ENCODE data around the gene TAGLN3. TPM values are rescaled to one million over a fixed set of nuclear protein-coding genes. Genes with fewer than 3 reads are reported as not detected.

TAGLN3 gene
- total RNA-seq, 1 donor from 2014 or later = 0.60 TPM

GRCh38 chr3:111963424-111963823, 35.3 kb upstream of the TAGLN3 start:
- H3K36me3 Mint-ChIP-seq = no peaks in the 10 kb centered on the region
- H3K27me3 Mint-ChIP-seq (ENCODE audit: low read depth) = no peaks in the 10 kb centered on the region
- peaks cover 17% of the 10 kb centered on the region for H3K4me1 Mint-ChIP-seq
- DNase-seq (ENCODE audit: low spot score in 2 of 2, unreplicated experiment in 2 of 2) = no peak
- TF ChIP-seq, protein P1, sequence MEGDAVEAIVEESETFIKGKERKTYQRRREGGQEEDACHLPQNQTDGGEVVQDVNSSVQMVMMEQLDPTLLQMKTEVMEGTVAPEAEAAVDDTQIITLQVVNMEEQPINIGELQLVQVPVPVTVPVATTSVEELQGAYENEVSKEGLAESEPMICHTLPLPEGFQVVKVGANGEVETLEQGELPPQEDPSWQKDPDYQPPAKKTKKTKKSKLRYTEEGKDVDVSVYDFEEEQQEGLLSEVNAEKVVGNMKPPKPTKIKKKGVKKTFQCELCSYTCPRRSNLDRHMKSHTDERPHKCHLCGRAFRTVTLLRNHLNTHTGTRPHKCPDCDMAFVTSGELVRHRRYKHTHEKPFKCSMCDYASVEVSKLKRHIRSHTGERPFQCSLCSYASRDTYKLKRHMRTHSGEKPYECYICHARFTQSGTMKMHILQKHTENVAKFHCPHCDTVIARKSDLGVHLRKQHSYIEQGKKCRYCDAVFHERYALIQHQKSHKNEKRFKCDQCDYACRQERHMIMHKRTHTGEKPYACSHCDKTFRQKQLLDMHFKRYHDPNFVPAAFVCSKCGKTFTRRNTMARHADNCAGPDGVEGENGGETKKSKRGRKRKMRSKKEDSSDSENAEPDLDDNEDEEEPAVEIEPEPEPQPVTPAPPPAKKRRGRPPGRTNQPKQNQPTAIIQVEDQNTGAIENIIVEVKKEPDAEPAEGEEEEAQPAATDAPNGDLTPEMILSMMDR (IDR thresholded peaks at IDR 0.05; ENCODE audit: unreplicated experiment) = no peak
- H3K9me3 Mint-ChIP-seq = no peaks in the 10 kb centered on the region
- no peak overlapping the region for H3K4me3 Mint-ChIP-seq
- H3K27ac Mint-ChIP-seq = no peak overlapping the region

GRCh38 chr3:111965484-111965883, 33.2 kb upstream of the TAGLN3 start:
- Mint-ChIP-seq H3K9me3 (no peaks in the 10 kb centered on the region), H3K36me3 (no peaks in the 10 kb centered on the region), H3K27ac (no peak overlapping the region), H3K27me3 (ENCODE audit: low read depth) (no peaks in the 10 kb centered on the region), H3K4me1 (peaks cover 17% of the 10 kb centered on the region), H3K4me3 (no peak overlapping the region)
- no peak for DNase-seq (ENCODE audit: low spot score in 2 of 2, unreplicated experiment in 2 of 2)
- TF ChIP-seq, protein P1 (IDR thresholded peaks at IDR 0.05; ENCODE audit: unreplicated experiment) = no peak

- TF ChIP-seq, protein P1 (IDR thresholded peaks at IDR 0.05; ENCODE audit: unreplicated experiment) = no peak
- DNase-seq (ENCODE audit: low spot score in 2 of 2, unreplicated experiment in 2 of 2) = no peak
- Mint-ChIP-seq H3K9me3 (no peaks in the 10 kb centered on the region), H3K4me1 (peaks cover 10% of the 10 kb centered on the region), H3K27ac (no peak overlapping the region), H3K4me3 (no peak overlapping the region), H3K27me3 (ENCODE audit: low read depth) (no peaks in the 10 kb centered on the region), H3K36me3 (no peaks in the 10 kb centered on the region)
Measured at GRCh38 chr3:111967068-111967467, 31.7 kb upstream of the TAGLN3 start.

GRCh38 chr3:111967651-111968274, 31.0 kb upstream of the TAGLN3 start:
- peak; percentile 55 to 86 for DNase-seq (ENCODE audit: low spot score in 2 of 2, unreplicated experiment in 2 of 2)
- no peaks in the 10 kb centered on the region for H3K36me3 Mint-ChIP-seq
- H3K27ac Mint-ChIP-seq = peak overlapping the region; percentile 31
- H3K4me1 Mint-ChIP-seq = peaks cover 10% of the 10 kb centered on the region
- no peak overlapping the region for H3K4me3 Mint-ChIP-seq
- TF ChIP-seq, protein P1 (IDR thresholded peaks at IDR 0.05; ENCODE audit: unreplicated experiment) = peak; percentile 97
- H3K9me3 Mint-ChIP-seq = no peaks in the 10 kb centered on the region
- H3K27me3 Mint-ChIP-seq (ENCODE audit: low read depth) = no peaks in the 10 kb centered on the region

DNA sequence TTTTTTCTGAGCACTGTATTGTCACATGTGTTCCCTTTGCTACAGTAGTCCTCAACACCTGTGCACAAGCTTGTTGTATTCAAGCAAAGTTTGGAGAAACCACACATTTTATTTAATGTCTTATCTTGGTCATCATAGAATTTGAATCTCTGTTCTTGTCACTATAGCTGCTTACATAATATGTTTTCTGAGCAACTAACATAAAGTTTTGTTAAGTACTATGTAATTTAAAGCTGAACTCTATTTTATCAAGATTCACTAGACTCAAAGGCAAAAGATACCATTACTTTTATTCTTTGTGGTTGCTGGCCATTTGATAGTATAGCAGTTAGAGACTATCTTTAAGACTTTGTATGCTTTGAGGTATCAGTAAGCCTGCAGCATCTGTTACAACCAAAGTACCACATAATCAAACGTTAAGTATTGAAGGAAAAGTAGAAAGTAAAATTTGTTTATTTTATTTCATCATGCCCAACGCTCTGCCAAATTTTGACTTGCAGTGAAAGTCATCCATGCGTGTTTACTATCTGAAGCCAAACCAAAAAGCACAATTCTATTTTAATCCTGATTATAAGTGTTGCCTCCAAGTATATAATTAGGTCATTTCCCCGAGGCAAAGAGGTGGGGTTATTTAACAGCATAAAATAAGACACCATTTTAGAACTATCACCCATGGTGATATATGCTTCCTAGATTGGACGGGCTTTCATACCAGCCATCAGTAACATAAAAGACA, 30.2 kb upstream of the TAGLN3 start:
- Mint-ChIP-seq H3K27me3 (ENCODE audit: low read depth) (no peaks in the 10 kb centered on the region), H3K27ac (no peak overlapping the region), H3K4me3 (no peak overlapping the region), H3K4me1 (peaks cover 10% of the 10 kb centered on the region), H3K36me3 (no peaks in the 10 kb centered on the region), H3K9me3 (no peaks in the 10 kb centered on the region)
- TF ChIP-seq, protein P1 (IDR thresholded peaks at IDR 0.05; ENCODE audit: unreplicated experiment) = no peak
- DNase-seq (ENCODE audit: low spot score in 2 of 2, unreplicated experiment in 2 of 2) = no peak

Measured in mesothelial cell of epicardium (in vitro differentiated cells).